Astrocyte (in vitro differentiated cells and primary cell): ENCODE results near the gene TNNT3. TPM values are rescaled to one million over a fixed set of nuclear protein-coding genes. Genes with fewer than 3 reads are reported as not detected.

ENCODE experiments used
- DNase-seq: peaks from one replicate; pipeline ENCODE4 v3.0.0-alpha.2; 2010; ENCODE audit warnings: low read depth
- FAIRE-seq: peaks from 2 replicates; lab custom pipeline; 2011; peaks lifted over from hg19 to GRCh38; lab: Jason Lieb, UNC
- H2AFZ ChIP-seq: 2 replicates; pipeline ENCODE4 v1.6.0; 2012; ENCODE audit warnings: low read depth, low read length, inconsistent platforms
- H3K27ac ChIP-seq: 2 replicates; pipeline ENCODE4 v1.5.1; 2011; ENCODE audit warnings: low read depth, low read length, inconsistent platforms
- H3K27me3 ChIP-seq: 2 replicates; pipeline ENCODE4 v1.6.0; 2011; ENCODE audit warnings: low read length, inconsistent platforms; ENCODE audit not compliant: insufficient read depth
- H3K36me3 ChIP-seq: 2 replicates; pipeline ENCODE4 v1.5.1; 2011; ENCODE audit warnings: low read length, inconsistent platforms; ENCODE audit not compliant: insufficient read depth
- H3K4me1 ChIP-seq: 2 replicates; pipeline ENCODE4 v1.5.1; 2011; ENCODE audit warnings: low read length, inconsistent platforms; ENCODE audit not compliant: insufficient read depth
- H3K4me2 ChIP-seq: 2 replicates; pipeline ENCODE4 v1.6.0; 2012; ENCODE audit warnings: low read length, inconsistent platforms
- H3K4me3 ChIP-seq: 2 replicates; pipeline ENCODE4 v1.5.1; 2011; ENCODE audit warnings: low read depth, mild to moderate bottlenecking, low read length, inconsistent platforms; ENCODE audit not compliant: insufficient read depth
- H3K79me2 ChIP-seq: 2 replicates; pipeline ENCODE4 v1.6.0; 2012; ENCODE audit warnings: mild to moderate bottlenecking, low read length, inconsistent platforms; ENCODE audit not compliant: insufficient read depth
- H3K9ac ChIP-seq: 2 replicates; pipeline ENCODE4 v1.6.0; 2012; ENCODE audit warnings: mild to moderate bottlenecking, low read length, inconsistent platforms
- H3K9me3 ChIP-seq: 2 replicates; pipeline ENCODE4 v1.5.1; 2012; ENCODE audit warnings: low read depth, mild to moderate bottlenecking, low read length, inconsistent platforms; ENCODE audit not compliant: insufficient read depth
- H4K20me1 ChIP-seq: 2 replicates; pipeline ENCODE4 v1.6.0; 2012; ENCODE audit warnings: low read length, inconsistent platforms; ENCODE audit not compliant: insufficient read depth
- H3K27ac Mint-ChIP-seq: one replicate; pipeline ENCODE4 v1.8.0; 2021; ENCODE audit warnings: mild to moderate bottlenecking, mixed read lengths; ENCODE audit not compliant: unreplicated experiment
- H3K27me3 Mint-ChIP-seq: one replicate; pipeline ENCODE4 v1.8.0; 2021; ENCODE audit warnings: low read depth, mixed read lengths; ENCODE audit not compliant: unreplicated experiment
- H3K36me3 Mint-ChIP-seq: one replicate; pipeline ENCODE4 v1.8.0; 2021; ENCODE audit warnings: low read depth, mixed read lengths; ENCODE audit not compliant: unreplicated experiment
- H3K4me1 Mint-ChIP-seq: one replicate; pipeline ENCODE4 v1.8.0; 2021; ENCODE audit warnings: low read depth, mixed read lengths; ENCODE audit not compliant: unreplicated experiment
- H3K4me3 Mint-ChIP-seq: one replicate; pipeline ENCODE4 v1.8.0; 2021; ENCODE audit warnings: mild to moderate bottlenecking, moderate library complexity, mixed read lengths; ENCODE audit not compliant: unreplicated experiment
- H3K9me3 Mint-ChIP-seq: one replicate; pipeline ENCODE4 v1.8.0; 2021; ENCODE audit warnings: mild to moderate bottlenecking, mixed read lengths; ENCODE audit not compliant: unreplicated experiment
- CTCF ChIP-seq: IDR thresholded peaks from 2 replicates; pipeline ENCODE4 v1.5.1; 2011; ENCODE audit warnings: low read depth, mild to moderate bottlenecking, inconsistent platforms, low read length, moderate library complexity; ENCODE audit not compliant: insufficient read depth
- EZH2 ChIP-seq: IDR thresholded peaks from 2 replicates; pipeline ENCODE4 v1.6.1; 2012; ENCODE audit warnings: mild to moderate bottlenecking, low read length, inconsistent platforms; ENCODE audit not compliant: insufficient read depth
- total RNA-seq: library from RNA; stranded (reverse); gene quantifications from 2 replicates; pipeline ENCODE4 v1.2.1, GENCODE V29; 2021

TNNT3 gene
- total RNA-seq, 1 donor from 2014 or later, result not detected

- Mint-ChIP-seq H3K9me3 (no peaks in the 10 kb centered on the region), H3K4me3 (no peak overlapping the region), H3K27me3 (peaks cover 15% of the 10 kb centered on the region), H3K4me1 (peaks cover 4% of the 10 kb centered on the region), H3K36me3 (no peaks in the 10 kb centered on the region), H3K27ac (no peak overlapping the region)
- no peak overlapping the region for H2AFZ ChIP-seq
- TF ChIP-seq EZH2 (no peak), CTCF (no peak)
- no peak for DNase-seq
- FAIRE-seq, result no peak
- no peak overlapping the region for H3K4me3 ChIP-seq
- no peak overlapping the region for H3K4me2 ChIP-seq
- H3K9ac ChIP-seq, result no peak overlapping the region
- H3K79me2 ChIP-seq, result no peaks in the 10 kb centered on the region
- no peaks in the 10 kb centered on the region for H3K9me3 ChIP-seq
- no peaks in the 10 kb centered on the region for H3K36me3 ChIP-seq
- no peak overlapping the region for H3K27ac ChIP-seq
- no peaks in the 10 kb centered on the region for H3K4me1 ChIP-seq
- H4K20me1 ChIP-seq, result no peaks in the 10 kb centered on the region
- H3K27me3 ChIP-seq, result peaks cover 2% of the 10 kb centered on the region
These were observed 4.7 kb downstream of the TNNT3 start for GRCh38 chr11:1924181-1924580.

- no peaks in the 10 kb centered on the region for H3K36me3 ChIP-seq
- Mint-ChIP-seq H3K36me3 (no peaks in the 10 kb centered on the region), H3K27ac (no peak overlapping the region), H3K9me3 (no peaks in the 10 kb centered on the region), H3K4me1 (peaks cover 4% of the 10 kb centered on the region), H3K4me3 (no peak overlapping the region), H3K27me3 (peaks cover 15% of the 10 kb centered on the region)
- H3K9me3 ChIP-seq, result no peaks in the 10 kb centered on the region
- H3K27ac ChIP-seq, result no peak overlapping the region
- no peaks in the 10 kb centered on the region for H3K79me2 ChIP-seq
- no peak overlapping the region for H2AFZ ChIP-seq
- H3K9ac ChIP-seq, result no peak overlapping the region
- FAIRE-seq, result no peak
- no peaks in the 10 kb centered on the region for H4K20me1 ChIP-seq
- no peak overlapping the region for H3K4me3 ChIP-seq
- DNase-seq, result no peak
- no peak overlapping the region for H3K4me2 ChIP-seq
- H3K4me1 ChIP-seq, result no peaks in the 10 kb centered on the region
- TF ChIP-seq CTCF, result no peak
- no peak for TF ChIP-seq EZH2
- H3K27me3 ChIP-seq, result peaks cover 2% of the 10 kb centered on the region
These were observed 5.3 kb downstream of the TNNT3 start for GRCh38 chr11:1924646-1925372.
